ENCODE measurements around the gene HMGN3.

HMGN3 gene

DNA sequence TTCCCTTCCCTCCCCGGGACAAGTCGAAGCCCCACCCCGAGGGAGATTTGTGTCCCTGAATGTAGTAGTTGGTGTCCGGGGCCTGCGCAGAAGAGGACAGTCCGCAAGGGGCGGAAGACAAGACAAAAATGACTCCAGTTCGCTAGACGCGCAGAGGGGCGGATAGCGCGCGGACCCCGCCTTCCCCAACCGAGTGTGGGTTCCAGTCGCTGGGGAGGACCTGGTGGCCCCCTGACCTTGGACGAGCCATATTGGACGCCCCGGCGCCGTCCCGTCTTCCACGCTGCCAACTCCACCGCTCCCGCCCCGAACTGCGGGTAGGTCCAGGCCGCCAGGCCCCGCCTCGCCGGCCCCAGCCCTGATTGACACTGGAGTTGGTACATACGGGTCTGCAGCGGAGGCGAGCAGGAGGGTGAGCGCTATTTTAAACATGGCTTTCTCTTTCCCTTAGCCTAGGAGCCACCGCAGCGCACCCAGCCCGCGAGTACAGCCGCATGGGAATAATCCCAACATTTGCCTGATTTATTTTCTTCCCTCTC is 802 bp downstream of the HMGN3 start:
- peak; percentile 77 to 91 (median 88) for DNase-seq
- Histone ChIP-seq H3K9me3 (ENCODE audit: control extremely low read depth in 1 of 5, control insufficient read depth in 4 of 5, insufficient read depth in 2 of 5, low read depth in 1 of 5, low read length in 4 of 5) (no peaks in the 10 kb centered on the region), H3K27me3 (replicated peaks in 2 of 5; ENCODE audit: control insufficient read depth in 4 of 5, insufficient read depth in 5 of 5, low read length in 4 of 5) (no peaks in the 10 kb centered on the region), H3K27ac (ENCODE audit: insufficient read depth in 1 of 2, low read depth in 1 of 2, low read length in 2 of 2, poor library complexity in 1 of 2, severe bottlenecking in 2 of 2) (peak overlapping the region; percentile 62 to 85), H3K4me1 (ENCODE audit: control extremely low read depth in 1 of 4, control insufficient read depth in 4 of 4, insufficient read depth in 4 of 4, low read length in 3 of 4) (peaks cover 0 to 19% (median 13%) of the 10 kb centered on the region in 4 experiments), H3K4me3 (ENCODE audit: control insufficient read depth in 1 of 7, extremely low read depth in 1 of 7, insufficient read depth in 4 of 7, low read depth in 2 of 7, low read length in 6 of 7) (peak overlapping the region; percentile 70 to 99 (median 88)), H3K36me3 (ENCODE audit: control insufficient read depth in 4 of 4, insufficient read depth in 4 of 4, low read length in 3 of 4) (peaks cover 0 to 4% (median 0%) of the 10 kb centered on the region in 4 experiments)
- WGBS (ENCODE audit: insufficient coverage) = 0% methylated on average over 36 of the region's 41 CpGs
- ChIA-PET POLR2A (no interaction called here), CTCF (no interaction called here)

DNA sequence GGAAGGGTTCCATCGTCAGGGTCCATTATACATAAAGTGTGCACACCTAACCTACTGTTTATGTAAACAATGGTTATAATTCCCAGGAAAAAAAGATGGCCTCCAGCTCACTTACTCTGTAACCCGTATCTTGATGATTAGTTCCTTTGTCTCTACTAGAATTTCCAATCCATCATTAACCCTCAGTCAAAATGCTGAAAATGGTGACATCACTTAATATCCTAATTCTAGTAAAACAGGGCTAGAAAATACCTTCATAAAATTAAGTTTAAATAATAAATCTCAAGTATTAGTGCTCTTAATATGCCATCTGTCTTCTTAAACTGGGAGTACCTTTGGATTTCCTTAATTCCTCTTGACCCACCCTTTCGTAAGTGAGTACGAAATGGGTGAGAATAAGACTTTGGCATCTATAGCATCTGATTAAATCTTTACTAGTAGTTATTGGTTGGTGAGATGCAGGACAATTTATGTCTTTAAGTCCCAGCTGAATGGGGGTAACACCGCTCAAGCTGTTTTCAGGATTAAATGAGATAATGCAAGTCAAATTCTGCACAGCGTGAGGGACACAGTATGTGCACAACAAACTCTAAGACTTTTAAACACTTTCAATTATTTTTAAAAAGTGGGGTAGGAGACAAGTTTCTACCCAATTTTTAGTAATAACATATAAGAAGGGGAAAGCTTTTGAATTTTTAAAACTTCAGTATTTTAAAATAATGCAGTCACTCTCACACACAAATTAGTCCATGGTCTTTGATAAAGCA is 1.6 kb downstream of the HMGN3 start:
- H3K4me3 ChIP-seq (ENCODE audit: control insufficient read depth in 1 of 7, extremely low read depth in 1 of 7, insufficient read depth in 4 of 7, low read depth in 2 of 7, low read length in 6 of 7) = peak overlapping the region; percentile 70 to 99 (median 88)
- ChIA-PET CTCF (no interaction called here), POLR2A (no interaction called here)
- DNase-seq = peak in 1 of 3 donors; percentile 10
- H3K27ac ChIP-seq (ENCODE audit: insufficient read depth in 1 of 2, low read depth in 1 of 2, low read length in 2 of 2, poor library complexity in 1 of 2, severe bottlenecking in 2 of 2) = peak overlapping the region; percentile 62 to 85
- H3K36me3 ChIP-seq (ENCODE audit: control insufficient read depth in 4 of 4, insufficient read depth in 4 of 4, low read length in 3 of 4) = peaks cover 0 to 4% (median 0%) of the 10 kb centered on the region in 4 experiments
- H3K9me3 ChIP-seq (ENCODE audit: control extremely low read depth in 1 of 5, control insufficient read depth in 4 of 5, insufficient read depth in 2 of 5, low read depth in 1 of 5, low read length in 4 of 5) = no peaks in the 10 kb centered on the region
- 100% methylated on average over 2 of the region's 6 CpGs for WGBS (ENCODE audit: insufficient coverage)
- H3K4me1 ChIP-seq (ENCODE audit: control extremely low read depth in 1 of 4, control insufficient read depth in 4 of 4, insufficient read depth in 4 of 4, low read length in 3 of 4) = peaks cover 0 to 19% (median 13%) of the 10 kb centered on the region in 4 experiments
- H3K27me3 ChIP-seq (replicated peaks in 2 of 5; ENCODE audit: control insufficient read depth in 4 of 5, insufficient read depth in 5 of 5, low read length in 4 of 5) = no peaks in the 10 kb centered on the region

GRCh38 chr6:79231666-79232065 is 2.8 kb downstream of the HMGN3 start:
- H3K9me3 ChIP-seq (ENCODE audit: control extremely low read depth in 1 of 5, control insufficient read depth in 4 of 5, insufficient read depth in 2 of 5, low read depth in 1 of 5, low read length in 4 of 5) = no peaks in the 10 kb centered on the region
- H3K27me3 ChIP-seq (replicated peaks in 2 of 5; ENCODE audit: control insufficient read depth in 4 of 5, insufficient read depth in 5 of 5, low read length in 4 of 5) = no peaks in the 10 kb centered on the region
- peak in 1 of 3 donors; percentile 18 for DNase-seq
- H3K4me3 ChIP-seq (ENCODE audit: control insufficient read depth in 1 of 7, extremely low read depth in 1 of 7, insufficient read depth in 4 of 7, low read depth in 2 of 7, low read length in 6 of 7) = no peak overlapping the region
- peaks cover 0 to 4% (median 0%) of the 10 kb centered on the region in 4 experiments for H3K36me3 ChIP-seq (ENCODE audit: control insufficient read depth in 4 of 4, insufficient read depth in 4 of 4, low read length in 3 of 4)
- H3K4me1 ChIP-seq (ENCODE audit: control extremely low read depth in 1 of 4, control insufficient read depth in 4 of 4, insufficient read depth in 4 of 4, low read length in 3 of 4) = peaks cover 0 to 19% (median 13%) of the 10 kb centered on the region in 4 experiments
- ChIA-PET CTCF (no interaction called here), POLR2A (no interaction called here)
- H3K27ac ChIP-seq (ENCODE audit: insufficient read depth in 1 of 2, low read depth in 1 of 2, low read length in 2 of 2, poor library complexity in 1 of 2, severe bottlenecking in 2 of 2) = no peak overlapping the region

DNA sequence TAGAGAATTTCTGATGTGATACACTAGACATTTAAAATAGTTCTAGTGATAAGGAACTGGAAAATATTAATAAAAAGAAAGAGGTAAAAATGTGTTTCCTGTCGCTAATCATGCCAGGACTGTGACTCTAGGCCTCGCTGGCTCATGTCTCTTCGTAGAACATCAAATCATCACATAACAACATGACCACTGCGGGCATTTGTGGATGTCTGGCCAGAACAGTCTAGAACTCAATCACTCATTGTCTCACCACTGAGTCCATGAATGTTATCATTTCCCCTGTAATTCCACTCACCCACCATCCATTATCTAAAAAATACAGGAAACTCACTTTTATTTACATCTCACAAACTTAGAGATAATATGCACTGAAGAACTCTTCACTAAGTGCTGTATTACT is 3.4 kb downstream of the HMGN3 start:
- no peaks in the 10 kb centered on the region for H3K9me3 ChIP-seq (ENCODE audit: control extremely low read depth in 1 of 5, control insufficient read depth in 4 of 5, insufficient read depth in 2 of 5, low read depth in 1 of 5, low read length in 4 of 5)
- no peaks in the 10 kb centered on the region for H3K27me3 ChIP-seq (replicated peaks in 2 of 5; ENCODE audit: control insufficient read depth in 4 of 5, insufficient read depth in 5 of 5, low read length in 4 of 5)
- WGBS (ENCODE audit: insufficient coverage) = 67% methylated on average over 4 of the region's 4 CpGs
- H3K36me3 ChIP-seq (ENCODE audit: control insufficient read depth in 4 of 4, insufficient read depth in 4 of 4, low read length in 3 of 4) = peaks cover 0 to 4% (median 0%) of the 10 kb centered on the region in 4 experiments
- CTCF ChIA-PET = no interaction called here
- no peak overlapping the region for H3K4me3 ChIP-seq (ENCODE audit: control insufficient read depth in 1 of 7, extremely low read depth in 1 of 7, insufficient read depth in 4 of 7, low read depth in 2 of 7, low read length in 6 of 7)
- peaks cover 0 to 19% (median 13%) of the 10 kb centered on the region in 4 experiments for H3K4me1 ChIP-seq (ENCODE audit: control extremely low read depth in 1 of 4, control insufficient read depth in 4 of 4, insufficient read depth in 4 of 4, low read length in 3 of 4)
- peak overlapping the region in 1 of 2 experiments; percentile 10 for H3K27ac ChIP-seq (ENCODE audit: insufficient read depth in 1 of 2, low read depth in 1 of 2, low read length in 2 of 2, poor library complexity in 1 of 2, severe bottlenecking in 2 of 2)
- peak in 1 of 3 donors; percentile 12 for DNase-seq
- POLR2A ChIA-PET = no interaction called here

DNA sequence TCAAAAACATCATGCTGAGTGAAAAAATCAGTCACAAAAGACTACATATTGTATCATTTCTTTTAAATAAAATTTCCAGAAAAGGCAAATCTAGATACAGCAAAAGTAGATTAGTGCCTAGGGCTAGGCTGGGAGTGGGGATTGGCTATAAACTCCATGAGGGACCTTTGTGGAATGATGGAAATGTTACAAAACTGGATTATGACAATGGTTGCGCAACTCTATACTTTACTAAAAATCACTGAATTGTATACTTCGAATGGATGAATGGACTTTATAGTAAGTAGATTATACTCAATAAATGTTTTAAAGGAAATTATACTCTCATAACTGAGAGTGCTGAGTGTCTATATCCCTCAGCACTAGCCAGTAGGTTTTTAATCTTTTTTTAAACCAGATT is 4.3 kb downstream of the HMGN3 start:
- no CpG with 5 or more reads among the region's 2 CpGs for WGBS (ENCODE audit: insufficient coverage)
- POLR2A ChIA-PET = no interaction called here
- peaks cover 0 to 4% (median 0%) of the 10 kb centered on the region in 4 experiments for H3K36me3 ChIP-seq (ENCODE audit: control insufficient read depth in 4 of 4, insufficient read depth in 4 of 4, low read length in 3 of 4)

DNA sequence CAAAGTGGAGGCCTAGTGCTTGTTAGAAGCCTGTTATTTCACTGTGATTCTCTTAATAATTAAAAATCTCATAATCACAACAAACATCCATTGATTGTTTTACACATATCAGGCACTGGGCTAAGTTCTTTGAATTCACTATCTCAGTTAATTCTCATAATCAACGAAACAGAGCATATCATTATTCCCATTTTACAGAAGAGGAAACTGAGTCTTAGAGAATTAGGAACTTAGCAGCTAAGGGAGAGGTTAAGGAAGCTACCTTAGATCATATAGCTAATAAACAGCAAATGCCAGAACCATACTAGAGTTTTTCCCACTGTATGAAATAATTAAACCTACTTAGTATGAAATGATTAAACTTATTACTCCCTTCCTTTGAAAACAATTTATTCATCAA is 7.0 kb downstream of the HMGN3 start:
- WGBS (ENCODE audit: insufficient coverage) = 100% methylated on average over 1 of the region's 1 CpG
- Histone ChIP-seq H3K4me3 (ENCODE audit: control insufficient read depth in 1 of 7, extremely low read depth in 1 of 7, insufficient read depth in 4 of 7, low read depth in 2 of 7, low read length in 6 of 7) (no peak overlapping the region), H3K27me3 (replicated peaks in 2 of 5; ENCODE audit: control insufficient read depth in 4 of 5, insufficient read depth in 5 of 5, low read length in 4 of 5) (no peaks in the 10 kb centered on the region), H3K27ac (ENCODE audit: insufficient read depth in 1 of 2, low read depth in 1 of 2, low read length in 2 of 2, poor library complexity in 1 of 2, severe bottlenecking in 2 of 2) (no peak overlapping the region), H3K9me3 (ENCODE audit: control extremely low read depth in 1 of 5, control insufficient read depth in 4 of 5, insufficient read depth in 2 of 5, low read depth in 1 of 5, low read length in 4 of 5) (no peaks in the 10 kb centered on the region), H3K4me1 (ENCODE audit: control extremely low read depth in 1 of 4, control insufficient read depth in 4 of 4, insufficient read depth in 4 of 4, low read length in 3 of 4) (peaks cover 0 to 7% (median 1%) of the 10 kb centered on the region in 4 experiments), H3K36me3 (ENCODE audit: control insufficient read depth in 4 of 4, insufficient read depth in 4 of 4, low read length in 3 of 4) (peaks cover 0 to 5% (median 2%) of the 10 kb centered on the region in 4 experiments)
- DNase-seq = no peak
- CTCF ChIA-PET = interaction anchor here (1.6 kb wide), 1 partner anchor 19 kb away, joined by 5 read pairs; no protein-coding TSS in a partner anchor
- POLR2A ChIA-PET = no interaction called here

More for the DNA sequence above, 4.3 kb downstream of the HMGN3 start:
- Histone ChIP-seq H3K9me3 (ENCODE audit: control extremely low read depth in 1 of 5, control insufficient read depth in 4 of 5, insufficient read depth in 2 of 5, low read depth in 1 of 5, low read length in 4 of 5) (no peaks in the 10 kb centered on the region), H3K4me1 (ENCODE audit: control extremely low read depth in 1 of 4, control insufficient read depth in 4 of 4, insufficient read depth in 4 of 4, low read length in 3 of 4) (peaks cover 0 to 19% (median 13%) of the 10 kb centered on the region in 4 experiments), H3K27ac (ENCODE audit: insufficient read depth in 1 of 2, low read depth in 1 of 2, low read length in 2 of 2, poor library complexity in 1 of 2, severe bottlenecking in 2 of 2) (no peak overlapping the region), H3K27me3 (replicated peaks in 2 of 5; ENCODE audit: control insufficient read depth in 4 of 5, insufficient read depth in 5 of 5, low read length in 4 of 5) (no peaks in the 10 kb centered on the region), H3K4me3 (ENCODE audit: control insufficient read depth in 1 of 7, extremely low read depth in 1 of 7, insufficient read depth in 4 of 7, low read depth in 2 of 7, low read length in 6 of 7) (no peak overlapping the region)
- CTCF ChIA-PET = no interaction called here
- DNase-seq = no peak

DNA sequence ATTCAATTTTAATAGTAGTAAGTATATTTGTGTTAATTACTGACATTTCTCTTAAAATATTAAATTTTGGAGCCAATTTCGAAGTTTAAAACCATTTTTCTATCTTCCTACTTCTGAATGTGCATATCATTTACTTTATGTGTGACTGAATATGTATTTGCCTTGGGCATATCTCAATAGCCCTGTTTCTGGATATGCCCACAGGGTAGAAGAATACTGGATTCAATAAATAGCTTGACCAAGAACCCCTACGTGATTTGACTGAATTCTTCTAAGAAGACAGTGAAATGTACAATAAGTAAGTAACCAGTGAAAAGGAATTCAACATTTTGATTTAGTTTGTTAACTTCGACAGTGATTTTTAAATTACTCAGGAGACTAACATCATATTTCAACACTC is 7.8 kb downstream of the HMGN3 start:
- no peaks in the 10 kb centered on the region for H3K27me3 ChIP-seq (replicated peaks in 2 of 5; ENCODE audit: control insufficient read depth in 4 of 5, insufficient read depth in 5 of 5, low read length in 4 of 5)
- WGBS (ENCODE audit: insufficient coverage) = no CpG with 5 or more reads among the region's 3 CpGs
- peaks cover 0 to 5% (median under 1%) of the 10 kb centered on the region in 4 experiments for H3K36me3 ChIP-seq (ENCODE audit: control insufficient read depth in 4 of 4, insufficient read depth in 4 of 4, low read length in 3 of 4)
- no peak for DNase-seq
- H3K4me1 ChIP-seq (ENCODE audit: control extremely low read depth in 1 of 4, control insufficient read depth in 4 of 4, insufficient read depth in 4 of 4, low read length in 3 of 4) = peaks cover 0 to 6% (median 1%) of the 10 kb centered on the region in 4 experiments
- ChIA-PET CTCF (interaction anchor here (1.6 kb wide), 1 partner anchor 18 kb away, joined by 5 read pairs; no protein-coding TSS in a partner anchor), POLR2A (no interaction called here)
- H3K27ac ChIP-seq (ENCODE audit: insufficient read depth in 1 of 2, low read depth in 1 of 2, low read length in 2 of 2, poor library complexity in 1 of 2, severe bottlenecking in 2 of 2) = no peak overlapping the region
- no peak overlapping the region for H3K4me3 ChIP-seq (ENCODE audit: control insufficient read depth in 1 of 7, extremely low read depth in 1 of 7, insufficient read depth in 4 of 7, low read depth in 2 of 7, low read length in 6 of 7)
- H3K9me3 ChIP-seq (ENCODE audit: control extremely low read depth in 1 of 5, control insufficient read depth in 4 of 5, insufficient read depth in 2 of 5, low read depth in 1 of 5, low read length in 4 of 5) = no peaks in the 10 kb centered on the region

All from common myeloid progenitor, CD34-positive (primary cell).